GM12892 (cell line): ENCODE data around the gene WDR70.

ENCODE experiments used
- POLR2A ChIP-seq: IDR thresholded peaks from 2 replicates; pipeline ENCODE4 v1.6.1; 2011; ENCODE audit warnings: low read depth, low read length, control low read depth
- POLR2AphosphoS5 ChIP-seq: IDR thresholded peaks from 2 replicates; pipeline ENCODE4 v1.6.1; 2011; ENCODE audit warnings: low read depth, low read length, control low read depth

DNA sequence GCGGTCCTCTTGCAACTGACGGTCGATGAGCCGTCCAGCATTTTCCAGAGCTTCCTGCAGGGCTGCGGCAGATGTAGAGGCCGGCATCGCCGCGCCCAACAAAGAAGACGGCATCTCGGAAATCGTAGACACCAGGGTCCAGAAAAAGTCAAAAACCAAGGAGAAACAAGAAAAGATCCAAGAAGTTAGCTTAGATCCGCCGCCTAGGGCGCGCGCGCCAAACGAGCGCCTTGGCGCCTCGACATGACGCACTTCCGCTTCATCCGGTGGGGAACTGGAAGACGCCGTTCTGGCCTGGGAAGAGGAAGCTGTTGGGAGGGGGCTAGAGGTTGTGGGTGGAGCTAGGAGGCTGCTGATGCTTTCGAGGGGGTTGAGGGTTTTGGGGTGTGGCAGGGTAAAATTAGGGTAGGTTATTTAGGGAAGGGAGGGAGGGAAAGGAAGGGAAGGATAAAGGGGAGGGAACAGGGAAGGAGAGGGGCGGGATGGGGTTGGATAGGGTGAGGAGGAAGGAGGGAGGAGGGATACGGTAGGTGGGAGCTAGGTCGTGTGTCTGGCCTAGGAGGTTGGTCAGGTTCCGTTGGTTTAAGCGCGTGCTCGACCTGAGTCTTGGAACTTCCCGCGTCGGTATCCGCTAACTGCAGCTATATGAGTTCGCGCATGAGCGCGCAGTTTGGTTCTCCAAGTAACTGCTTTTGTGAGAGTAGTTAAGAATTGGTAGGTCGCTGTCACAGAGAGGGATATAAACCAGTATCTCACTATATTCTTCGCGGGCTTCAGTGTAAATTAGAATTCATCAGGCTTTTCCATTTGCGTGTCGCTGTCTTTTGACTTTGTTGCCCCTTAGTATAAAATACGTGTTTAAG is 8.0 kb upstream of the WDR70 start, which contains the start of gene NUP155:
- TF ChIP-seq POLR2A (peak; percentile 89), POLR2AphosphoS5 (peak; percentile 95)
